ENCODE data around the gene ZDHHC11.

Gene ZDHHC11

GRCh38 chr5:746258-746761 is 104.5 kb downstream of the ZDHHC11 start:
- CTCF ChIA-PET = no interaction called here
- no peak overlapping the region for H3K4me3 ChIP-seq (ENCODE audit: low read depth, low read length)
- DNase-seq (ENCODE audit: low read depth, low spot score) = no peak
- TF ChIP-seq, protein P1, sequence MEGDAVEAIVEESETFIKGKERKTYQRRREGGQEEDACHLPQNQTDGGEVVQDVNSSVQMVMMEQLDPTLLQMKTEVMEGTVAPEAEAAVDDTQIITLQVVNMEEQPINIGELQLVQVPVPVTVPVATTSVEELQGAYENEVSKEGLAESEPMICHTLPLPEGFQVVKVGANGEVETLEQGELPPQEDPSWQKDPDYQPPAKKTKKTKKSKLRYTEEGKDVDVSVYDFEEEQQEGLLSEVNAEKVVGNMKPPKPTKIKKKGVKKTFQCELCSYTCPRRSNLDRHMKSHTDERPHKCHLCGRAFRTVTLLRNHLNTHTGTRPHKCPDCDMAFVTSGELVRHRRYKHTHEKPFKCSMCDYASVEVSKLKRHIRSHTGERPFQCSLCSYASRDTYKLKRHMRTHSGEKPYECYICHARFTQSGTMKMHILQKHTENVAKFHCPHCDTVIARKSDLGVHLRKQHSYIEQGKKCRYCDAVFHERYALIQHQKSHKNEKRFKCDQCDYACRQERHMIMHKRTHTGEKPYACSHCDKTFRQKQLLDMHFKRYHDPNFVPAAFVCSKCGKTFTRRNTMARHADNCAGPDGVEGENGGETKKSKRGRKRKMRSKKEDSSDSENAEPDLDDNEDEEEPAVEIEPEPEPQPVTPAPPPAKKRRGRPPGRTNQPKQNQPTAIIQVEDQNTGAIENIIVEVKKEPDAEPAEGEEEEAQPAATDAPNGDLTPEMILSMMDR (IDR thresholded peaks at IDR 0.05; ENCODE audit: insufficient read depth, low read length, missing control alignments) = no peak
- POLR2A ChIA-PET = no interaction called here

Data from AG04449 (cell line).